ENCODE measurements around the gene CTTNBP2.

CTTNBP2 gene

GRCh38 chr7:117784315-117784714 is 88.9 kb downstream of the CTTNBP2 start:
- no peak for DNase-seq

GRCh38 chr7:117782761-117783160 is 90.5 kb downstream of the CTTNBP2 start:
- DNase-seq = no peak

- no peak for DNase-seq
These were observed 91.5 kb downstream of the CTTNBP2 start for GRCh38 chr7:117781707-117782106.

- DNase-seq = no peak
These were observed 92.4 kb downstream of the CTTNBP2 start for GRCh38 chr7:117780832-117781231.

- DNase-seq = no peak
These were observed 95.7 kb downstream of the CTTNBP2 start for GRCh38 chr7:117777335-117778142.

- no peak for DNase-seq
These were observed 97.0 kb downstream of the CTTNBP2 start for GRCh38 chr7:117776224-117776623.

GRCh38 chr7:117775801-117776200 is 97.4 kb downstream of the CTTNBP2 start:
- DNase-seq = no peak

- DNase-seq = no peak
These were observed 98.3 kb downstream of the CTTNBP2 start for GRCh38 chr7:117774943-117775342.

- no peak for DNase-seq
These were observed 100.8 kb downstream of the CTTNBP2 start for GRCh38 chr7:117772421-117772820.

GRCh38 chr7:117771756-117772155 is 101.5 kb downstream of the CTTNBP2 start:
- DNase-seq = no peak

- DNase-seq = no peak
These were observed 104.2 kb downstream of the CTTNBP2 start for GRCh38 chr7:117769085-117769484.

GRCh38 chr7:117767951-117768350 is 105.3 kb downstream of the CTTNBP2 start:
- no peak for DNase-seq

GRCh38 chr7:117766913-117767312 is 106.3 kb downstream of the CTTNBP2 start:
- DNase-seq = no peak

GRCh38 chr7:117764031-117764430 is 109.2 kb downstream of the CTTNBP2 start:
- DNase-seq = no peak

- no peak for DNase-seq
These were observed 111.2 kb downstream of the CTTNBP2 start for GRCh38 chr7:117762055-117762454.

- DNase-seq = no peak
These were observed 113.1 kb downstream of the CTTNBP2 start for GRCh38 chr7:117759950-117760640.

- no peak for DNase-seq
These were observed 115.8 kb downstream of the CTTNBP2 start for GRCh38 chr7:117757440-117757839.

GRCh38 chr7:117756586-117757085 is 116.6 kb downstream of the CTTNBP2 start:
- DNase-seq = no peak

- DNase-seq = no peak
These were observed 118.1 kb downstream of the CTTNBP2 start for GRCh38 chr7:117755136-117755535.

GRCh38 chr7:117751775-117752174 is 121.5 kb downstream of the CTTNBP2 start:
- no peak for DNase-seq

- DNase-seq = no peak
These were observed 122.4 kb downstream of the CTTNBP2 start for GRCh38 chr7:117750612-117751563.

- DNase-seq = no peak
These were observed 131.3 kb downstream of the CTTNBP2 start for GRCh38 chr7:117741962-117742361.

GRCh38 chr7:117739085-117739484 is 134.2 kb downstream of the CTTNBP2 start:
- DNase-seq = no peak

Data from activated gamma-delta T cell (primary cell).